Stimulated activated naive CD8-positive, alpha-beta T cell treated with anti-CD3 and anti-CD28 coated beads, Interleukin-15, Interleukin-2, amounts not matched to agents 100 ng/mL and 50 ng/mL, for 24 hours (primary cell): ENCODE measurements around the gene SREBF2.
"Not testable (repeated sequence)": the region's sequence is repeated elsewhere in the genome, so short reads cannot be mapped to it uniquely, and the experiment has no call there.

Source experiments
- H3K27ac Mint-ChIP-seq: one replicate; pipeline ENCODE4 v1.8.0; 2021; ENCODE audit warnings: mild to moderate bottlenecking, mixed read lengths
- H3K27me3 Mint-ChIP-seq: one replicate; pipeline ENCODE4 v1.8.0; 2021; ENCODE audit warnings: mixed read lengths
- H3K36me3 Mint-ChIP-seq: one replicate; pipeline ENCODE4 v1.8.0; 2021; ENCODE audit warnings: low read depth, mixed read lengths
- H3K4me1 Mint-ChIP-seq: one replicate; pipeline ENCODE4 v1.8.0; 2021; ENCODE audit warnings: low read depth, mixed read lengths
- H3K4me3 Mint-ChIP-seq: one replicate; pipeline ENCODE4 v1.8.0; 2021; ENCODE audit warnings: mild to moderate bottlenecking, mixed read lengths
- H3K9me3 Mint-ChIP-seq: one replicate; pipeline ENCODE4 v1.8.0; 2021; ENCODE audit warnings: mixed read lengths

Gene SREBF2

GRCh38 chr22:41939981-41940831, 107.3 kb downstream of the SREBF2 start:
- peaks cover 81% of the 10 kb centered on the region for H3K4me1 Mint-ChIP-seq

GRCh38 chr22:41940832-41941765, 108.2 kb downstream of the SREBF2 start:
- peak overlapping the region; percentile 83 for H3K4me3 Mint-ChIP-seq
- H3K36me3 Mint-ChIP-seq = peaks cover 68% of the 10 kb centered on the region
- no peaks in the 10 kb centered on the region for H3K27me3 Mint-ChIP-seq
- H3K4me1 Mint-ChIP-seq = peaks cover 79% of the 10 kb centered on the region
- H3K9me3 Mint-ChIP-seq = no peaks in the 10 kb centered on the region
- peak overlapping the region; percentile 99 for H3K27ac Mint-ChIP-seq

More at GRCh38 chr22:41939981-41940831, 107.3 kb downstream of the SREBF2 start:
- no peaks in the 10 kb centered on the region for H3K9me3 Mint-ChIP-seq
- H3K27ac Mint-ChIP-seq = peak overlapping the region; percentile 99
- H3K27me3 Mint-ChIP-seq = no peaks in the 10 kb centered on the region
- peaks cover 63% of the 10 kb centered on the region for H3K36me3 Mint-ChIP-seq
- H3K4me3 Mint-ChIP-seq = peak overlapping the region; percentile 83

- peaks cover 57% of the 10 kb centered on the region for H3K36me3 Mint-ChIP-seq
- peak overlapping the region; percentile 67 for H3K27ac Mint-ChIP-seq
- peak overlapping the region; percentile 61 for H3K4me3 Mint-ChIP-seq
- no peaks in the 10 kb centered on the region for H3K9me3 Mint-ChIP-seq
- H3K27me3 Mint-ChIP-seq = no peaks in the 10 kb centered on the region
- H3K4me1 Mint-ChIP-seq = peaks cover 79% of the 10 kb centered on the region
These were observed 110.8 kb downstream of the SREBF2 start for GRCh38 chr22:41943661-41944209.

- peak within 1 kb of the TSS; percentile 89 for H3K27ac Mint-ChIP-seq
- peaks cover 37% of the 10 kb centered on the region for H3K36me3 Mint-ChIP-seq
- no peaks in the 10 kb centered on the region for H3K27me3 Mint-ChIP-seq
- H3K9me3 Mint-ChIP-seq = no peaks in the 10 kb centered on the region
- peaks cover 58% of the 10 kb centered on the region for H3K4me1 Mint-ChIP-seq
- peak within 1 kb of the TSS; percentile 95 for H3K4me3 Mint-ChIP-seq
These were observed 113.9 kb downstream of the SREBF2 start, which contains the start of gene CENPM for GRCh38 chr22:41946629-41947423. TSS of gene CENPM (minus strand) at chr22:41947152. CDS start at chr22:41947076, 76 bp downstream.

- peaks cover 34% of the 10 kb centered on the region for H3K36me3 Mint-ChIP-seq
- H3K4me1 Mint-ChIP-seq = peaks cover 54% of the 10 kb centered on the region
- H3K27ac Mint-ChIP-seq = peak overlapping the region; percentile 89
- peak overlapping the region; percentile 95 for H3K4me3 Mint-ChIP-seq
- H3K9me3 Mint-ChIP-seq = no peaks in the 10 kb centered on the region
- H3K27me3 Mint-ChIP-seq = no peaks in the 10 kb centered on the region
These were observed 114.6 kb downstream of the SREBF2 start for GRCh38 chr22:41947424-41948080.

- peaks cover 29% of the 10 kb centered on the region for H3K36me3 Mint-ChIP-seq
- H3K27ac Mint-ChIP-seq = peak overlapping the region; percentile 89
- peak overlapping the region; percentile 95 for H3K4me3 Mint-ChIP-seq
- peaks cover 49% of the 10 kb centered on the region for H3K4me1 Mint-ChIP-seq
- no peaks in the 10 kb centered on the region for H3K9me3 Mint-ChIP-seq
- H3K27me3 Mint-ChIP-seq = no peaks in the 10 kb centered on the region
These were observed 115.2 kb downstream of the SREBF2 start for GRCh38 chr22:41948142-41948541.

GRCh38 chr22:41948928-41949296, 116.0 kb downstream of the SREBF2 start:
- H3K4me3 Mint-ChIP-seq = peak overlapping the region; percentile 57
- H3K9me3 Mint-ChIP-seq, H3K27me3 Mint-ChIP-seq: not testable (repeated sequence)
- peaks cover 43% of the 10 kb centered on the region for H3K4me1 Mint-ChIP-seq
- H3K36me3 Mint-ChIP-seq = peaks cover 21% of the 10 kb centered on the region
- peak overlapping the region; percentile 69 for H3K27ac Mint-ChIP-seq

GRCh38 chr22:41949297-41949965, 116.5 kb downstream of the SREBF2 start:
- Mint-ChIP-seq H3K9me3 (no peaks in the 10 kb centered on the region), H3K27ac (peak overlapping the region; percentile 69), H3K36me3 (peaks cover 18% of the 10 kb centered on the region), H3K4me1 (peaks cover 39% of the 10 kb centered on the region), H3K4me3 (peak overlapping the region; percentile 57), H3K27me3 (no peaks in the 10 kb centered on the region)

- Mint-ChIP-seq H3K9me3 (no peaks in the 10 kb centered on the region), H3K36me3 (peaks cover 4% of the 10 kb centered on the region), H3K4me3 (no peak within 1 kb of the TSS), H3K4me1 (peaks cover 26% of the 10 kb centered on the region), H3K27ac (no peak within 1 kb of the TSS), H3K27me3 (no peaks in the 10 kb centered on the region)
These were observed 119.1 kb downstream of the SREBF2 start, which contains the start of gene SMIM45 for GRCh38 chr22:41951898-41952474. TSS of gene SMIM45 (plus strand) at chr22:41952150.

GRCh38 chr22:41952713-41953112, 119.8 kb downstream of the SREBF2 start:
- Mint-ChIP-seq H3K9me3 (no peaks in the 10 kb centered on the region), H3K4me3 (no peak overlapping the region), H3K27ac (no peak overlapping the region), H3K4me1 (peaks cover 23% of the 10 kb centered on the region), H3K36me3 (peaks cover 4% of the 10 kb centered on the region), H3K27me3 (no peaks in the 10 kb centered on the region)
